Endothelial cell of umbilical vein (primary cell): ENCODE results near the gene SEPTIN10. TPM values are rescaled to one million over a fixed set of nuclear protein-coding genes. Genes with fewer than 3 reads are reported as not detected.

Experiments used
- BruUV-seq: library from RNA; stranded (reverse); fragments of 400-500 nt; replicated peaks from 2 replicates; lab custom pipeline; 2021; lab: Mats Ljungman, UMichigan
- CTCF ChIA-PET: fragments of 300-600, 350-600 bp; sonication (Branson Sonifier 250); formaldehyde crosslinking; loops from one replicate; lab custom pipeline; 2021; ENCODE audit warnings: antibody characterized with exemption, inconsistent platforms; lab: Charles Lee
- POLR2A ChIA-PET: fragments of 300-600, 350-600 bp; sonication (Branson Sonifier 250); formaldehyde crosslinking; loops from one replicate; lab custom pipeline; 2021; ENCODE audit warnings: antibody characterized with exemption, inconsistent platforms; lab: Charles Lee
- DNase-seq: peaks from one replicate; pipeline ENCODE4 v3.0.0-alpha.2; 2011; ENCODE audit warnings: low read depth, low spot score
- FAIRE-seq: peaks from 2 replicates; lab custom pipeline; 2011; peaks lifted over from hg19 to GRCh38; lab: Jason Lieb, UNC
- H2AFZ ChIP-seq: 2 replicates; pipeline ENCODE4 v1.6.0; 2012; ENCODE audit warnings: low read depth, low read length, control low read depth, inconsistent platforms
- H3K27ac ChIP-seq: 2 replicates; pipeline ENCODE4 v1.5.1; 2011; ENCODE audit warnings: low read depth, mild to moderate bottlenecking, control low read depth, low read length, moderate library complexity; ENCODE audit not compliant: insufficient read depth
- H3K27me3 ChIP-seq, 2 experiments: 2 replicates each; pipeline versions ENCODE4 v1.6.0 to v1.6.1; 2011; ENCODE audit warnings: low read length in 2 of 2, mixed read lengths in 1 of 2; ENCODE audit not compliant: control insufficient read depth in 2 of 2, insufficient read depth in 2 of 2
- H3K36me3 ChIP-seq, 2 experiments: 2 replicates in 1 of 2; 3 replicates in 1 of 2; pipeline ENCODE4 v1.5.1; 2011; ENCODE audit warnings: low read length in 2 of 2, mild to moderate bottlenecking in 1 of 2, moderate library complexity in 1 of 2; ENCODE audit not compliant: control insufficient read depth in 2 of 2, insufficient read depth in 2 of 2; ENCODE audit errors: extremely low read depth in 1 of 2
- H3K4me1 ChIP-seq: 3 replicates; pipeline ENCODE4 v1.5.1; 2011; ENCODE audit warnings: mild to moderate bottlenecking, low read length; ENCODE audit not compliant: control insufficient read depth, insufficient read depth; ENCODE audit errors: extremely low read depth
- H3K4me2 ChIP-seq: 2 replicates; pipeline ENCODE4 v1.6.1; 2011; ENCODE audit warnings: low read length, control low read depth, mixed read lengths; ENCODE audit not compliant: insufficient read depth
- H3K4me3 ChIP-seq, 3 experiments: fragments of 200-600 bp in 1 of 3; sonication (generic), shearing (Covaris generic) in 1 of 3; replicated peaks in 1 of 3; 2 replicates each; pipeline ENCODE4 v1.5.1; 2011 to 2016; ENCODE audit warnings: control low read depth in 3 of 3, low read length in 3 of 3, mild to moderate bottlenecking in 2 of 3, inconsistent platforms in 1 of 3, low read depth in 1 of 3, moderate library complexity in 1 of 3; ENCODE audit not compliant: insufficient read depth in 1 of 3
- H3K79me2 ChIP-seq: 2 replicates; pipeline ENCODE4 v1.6.0; 2012; ENCODE audit warnings: low read length, inconsistent platforms; ENCODE audit not compliant: control insufficient read depth, insufficient read depth
- H3K9ac ChIP-seq: replicated peaks from 2 replicates; pipeline ENCODE3; 2011; ENCODE audit warnings: low read length, control low read depth; ENCODE audit not compliant: insufficient read depth; ENCODE audit errors: extremely low read depth
- H3K9me1 ChIP-seq: replicated peaks from 3 replicates; pipeline ENCODE4 v1.6.0; 2011; ENCODE audit warnings: mild to moderate bottlenecking, low read length; ENCODE audit not compliant: control insufficient read depth, insufficient read depth; ENCODE audit errors: extremely low read depth
- H3K9me3 ChIP-seq: replicated peaks from 2 replicates; pipeline ENCODE4 v1.5.1; 2012; ENCODE audit warnings: low read length, inconsistent platforms; ENCODE audit not compliant: control insufficient read depth, insufficient read depth
- H4K20me1 ChIP-seq: replicated peaks from 2 replicates; pipeline ENCODE3; 2011; ENCODE audit warnings: mild to moderate bottlenecking, low read length; ENCODE audit not compliant: control insufficient read depth, insufficient read depth; ENCODE audit errors: extremely low read depth
- CTCF ChIP-seq, 2 donors: IDR thresholded peaks; 1 replicate in 1 of 2; 2 replicates in 1 of 2; pipeline ENCODE4 v1.5.1; 2011; ENCODE audit warnings: low read length in 2 of 2, mild to moderate bottlenecking in 2 of 2, moderate library complexity in 2 of 2, control low read depth in 1 of 2, inconsistent platforms in 1 of 2, low read depth in 1 of 2; ENCODE audit not compliant: insufficient read depth in 1 of 2; ENCODE audit errors: extremely low read depth in 1 of 2
- FOS ChIP-seq: IDR thresholded peaks from 2 replicates; pipeline ENCODE4 v1.6.1; 2011; ENCODE audit warnings: mild to moderate bottlenecking, low read length, moderate library complexity, borderline replicate concordance; ENCODE audit not compliant: insufficient read depth
- GATA2 ChIP-seq: IDR thresholded peaks from 2 replicates; pipeline ENCODE4 v1.7.0; 2011; ENCODE audit warnings: low read depth, mild to moderate bottlenecking, moderate library complexity, mixed read lengths, low read length; ENCODE audit not compliant: insufficient read length, insufficient read depth
- JUN ChIP-seq: IDR thresholded peaks from 2 replicates; pipeline ENCODE4 v1.6.1; 2011; ENCODE audit warnings: borderline replicate concordance, low read depth; ENCODE audit not compliant: insufficient read length, insufficient read depth
- MAX ChIP-seq: IDR thresholded peaks from 2 replicates; pipeline ENCODE4 v1.6.1; 2011; ENCODE audit not compliant: insufficient read depth, insufficient read length
- MYC ChIP-seq: IDR thresholded peaks from one replicate; pipeline ENCODE4 v1.6.1; 2011; ENCODE audit warnings: mild to moderate bottlenecking, low read depth, low read length
- POLR2A ChIP-seq: IDR thresholded peaks from 2 replicates; pipeline ENCODE4 v1.6.1; 2012; ENCODE audit warnings: low read depth, mild to moderate bottlenecking, control low read depth, low read length
- POLR2AphosphoS5 ChIP-seq: IDR thresholded peaks from 2 replicates; pipeline ENCODE4 v1.6.1; 2012; ENCODE audit warnings: low read depth, mild to moderate bottlenecking, control low read depth, low read length, moderate library complexity; ENCODE audit not compliant: insufficient read depth
- dilution Hi-C: fragments of 300-500 bp; cut with MboI; formaldehyde crosslinking; loops from one replicate; pipeline ENCODE4 v1.15.0; 2019; ENCODE audit warnings: low sequenced_read_pairs; ENCODE audit not compliant: extremely low pct_ligation_motif_present
- intact Hi-C: fragments of 100-400 bp; cut with micrococcal nuclease; formaldehyde crosslinking; loops from one replicate; pipeline ENCODE4 v1.10.0; 2022
- polyA plus RNA-seq, 4 experiments: library from polyadenylated mRNA; depleted of rRNA in 3 of 4; stranded (reverse) in 3 of 4; unstranded in 1 of 4; fragments of >200 nt; gene quantifications; 2 replicates each; pipeline versions ENCODE4 v1.2.1 to v1.2.3, GENCODE V29; 2011 to 2012; ENCODE audit warnings: missing spikeins in 1 of 4
- total RNA-seq: library from RNA; stranded (reverse); gene quantifications from 2 replicates; pipeline ENCODE4 v1.2.3, GENCODE V29; 2021

The SEPTIN10 gene
- total and polyA plus RNA-seq, 2 donors (not counting 3 experiments of a cell fraction or from before 2014, with no cell fraction given), result 26.1 to 121 TPM

- no peaks in the 10 kb centered on the region for H3K36me3 ChIP-seq
- H3K27me3 ChIP-seq, result no peaks in the 10 kb centered on the region
- H3K9ac ChIP-seq, result no peak overlapping the region
- H3K79me2 ChIP-seq, result no peaks in the 10 kb centered on the region
- H3K4me3 ChIP-seq, result no peak overlapping the region
- DNase-seq (no peak), FAIRE-seq (no peak)
- POLR2A ChIA-PET, result no interaction called here
- H3K4me2 ChIP-seq, result no peak overlapping the region
- no peaks in the 10 kb centered on the region for H4K20me1 ChIP-seq
- no TSS peak for BruUV-seq
- H3K9me1 ChIP-seq, result no peaks in the 10 kb centered on the region
- peaks cover 19% of the 10 kb centered on the region for H3K4me1 ChIP-seq
- H3K9me3 ChIP-seq, result no peaks in the 10 kb centered on the region
- H2AFZ ChIP-seq, result no peak overlapping the region
- CTCF ChIA-PET, result interaction anchor here (0.9 kb wide), 1 partner anchor 11 kb away, joined by 3 read pairs; no protein-coding TSS in a partner anchor
- no peak overlapping the region for H3K27ac ChIP-seq
- dilution Hi-C loops (no loop called here), intact Hi-C loops (loop anchor here (5.0 kb wide), 1 partner anchor 167 kb away; no protein-coding TSS in a partner anchor)
- no peak for TF ChIP-seq GATA2
Measured at GRCh38 chr2:109499566-109499965, 114.2 kb downstream of the SEPTIN10 start.

GRCh38 chr2:109498906-109499305, 114.9 kb downstream of the SEPTIN10 start:
- H3K4me2 ChIP-seq, result no peak overlapping the region
- DNase-seq (no peak), FAIRE-seq (no peak)
- intact Hi-C loops, result loop anchor here (5.0 kb wide), 1 partner anchor 167 kb away; no protein-coding TSS in a partner anchor
- dilution Hi-C loops, result no loop called here
- H3K27ac ChIP-seq, result no peak overlapping the region
- no peak overlapping the region for H3K4me3 ChIP-seq
- no peaks in the 10 kb centered on the region for H3K9me3 ChIP-seq
- H3K27me3 ChIP-seq, result no peaks in the 10 kb centered on the region
- no TSS peak for BruUV-seq
- CTCF ChIA-PET, result interaction anchor here (3.5 kb wide), 1 partner anchor 11 kb away, joined by 30 read pairs; no protein-coding TSS in a partner anchor
- H3K36me3 ChIP-seq, result no peaks in the 10 kb centered on the region
- no peak overlapping the region for H3K9ac ChIP-seq
- TF ChIP-seq MYC (no peak), CTCF (IDR thresholded peaks at IDR 0.05; ENCODE audit: extremely low read depth in 1 of 2, insufficient read depth in 1 of 2, low read depth in 1 of 2, low read length in 2 of 2) (no peak), JUN (no peak), POLR2AphosphoS5 (no peak), FOS (no peak), POLR2A (no peak), MAX (no peak), GATA2 (no peak)
- H3K79me2 ChIP-seq, result no peaks in the 10 kb centered on the region
- POLR2A ChIA-PET, result no interaction called here
- H3K9me1 ChIP-seq, result no peaks in the 10 kb centered on the region
- H3K4me1 ChIP-seq, result peaks cover 19% of the 10 kb centered on the region
- no peaks in the 10 kb centered on the region for H4K20me1 ChIP-seq
- no peak overlapping the region for H2AFZ ChIP-seq
